Central memory CD8-positive, alpha-beta T cell (primary cell): ENCODE data around the gene HOXA6.
A peak's percentile ranks its signal among the peaks of the same experiment; 100 is the strongest.

Source experiments
- ATAC-seq: fragments of 150-1000 bp; cut with Tn5 transposase; replicated peaks from 2 replicates; pipeline ENCODE4 v1.10.0; 2022; ENCODE audit warnings: mild to moderate bottlenecking, moderate FRiP score, moderate number of reproducible peaks; ENCODE audit not compliant: poor library complexity, severe bottlenecking; ENCODE audit errors: extremely low read depth
- DNase-seq, 2 donors: peaks; one replicate each; pipeline ENCODE4 v3.0.0; 2021; ENCODE audit warnings: low spot score in 2 of 2
- H3K27ac Mint-ChIP-seq: one replicate; pipeline ENCODE4 v1.8.0; 2022; ENCODE audit warnings: low read depth, mild to moderate bottlenecking, moderate library complexity, mixed read lengths
- H3K27me3 Mint-ChIP-seq: one replicate; pipeline ENCODE4 v1.8.0; 2022; ENCODE audit warnings: mixed read lengths
- H3K36me3 Mint-ChIP-seq: one replicate; pipeline ENCODE4 v1.8.0; 2022; ENCODE audit warnings: mild to moderate bottlenecking, moderate library complexity, mixed read lengths; ENCODE audit not compliant: insufficient read depth
- H3K4me1 Mint-ChIP-seq: one replicate; pipeline ENCODE4 v1.8.0; 2022; ENCODE audit warnings: mixed read lengths
- H3K4me3 Mint-ChIP-seq: one replicate; pipeline ENCODE4 v1.8.0; 2022; ENCODE audit warnings: mild to moderate bottlenecking, moderate library complexity, mixed read lengths
- H3K9me3 Mint-ChIP-seq: one replicate; pipeline ENCODE4 v1.8.0; 2022; ENCODE audit warnings: mixed read lengths

The HOXA6 gene

GRCh38 chr7:27152816-27153442, 5.4 kb upstream of the HOXA6 start:
- Mint-ChIP-seq H3K4me1 (peaks cover 47% of the 10 kb centered on the region), H3K36me3 (peaks cover 32% of the 10 kb centered on the region), H3K27me3 (peaks cover 96% of the 10 kb centered on the region), H3K9me3 (no peaks in the 10 kb centered on the region), H3K4me3 (no peak overlapping the region), H3K27ac (no peak overlapping the region)
- DNase-seq (no peak), ATAC-seq (no peak)

- H3K36me3 Mint-ChIP-seq: peaks cover 26% of the 10 kb centered on the region
Measured at GRCh38 chr7:27151931-27152815, 4.6 kb upstream of the HOXA6 start, which contains the start of gene HOXA3. Gene HOXA3, minus strand, starts transcription at chr7:27152583. Its CDS starts 41,943 bp downstream, at chr7:27110640.

GRCh38 chr7:27151341-27151930, 3.9 kb upstream of the HOXA6 start:
- peaks cover 96% of the 10 kb centered on the region for H3K27me3 Mint-ChIP-seq
- peak overlapping the region; percentile 77 for H3K27ac Mint-ChIP-seq
- DNase-seq (no peak), ATAC-seq (no peak)
- H3K36me3 Mint-ChIP-seq: peaks cover 22% of the 10 kb centered on the region
- H3K4me1 Mint-ChIP-seq: peaks cover 44% of the 10 kb centered on the region
- no peaks in the 10 kb centered on the region for H3K9me3 Mint-ChIP-seq
- peak overlapping the region; percentile 82 for H3K4me3 Mint-ChIP-seq

More at GRCh38 chr7:27151931-27152815, 4.6 kb upstream of the HOXA6 start, which contains the start of gene HOXA3:
- no peak for DNase-seq
- H3K27ac Mint-ChIP-seq: peak within 1 kb of the TSS; percentile 77
- peaks cover 96% of the 10 kb centered on the region for H3K27me3 Mint-ChIP-seq
- H3K9me3 Mint-ChIP-seq: no peaks in the 10 kb centered on the region
- peak within 1 kb of the TSS; percentile 82 for H3K4me3 Mint-ChIP-seq
- H3K4me1 Mint-ChIP-seq: peaks cover 44% of the 10 kb centered on the region
- ATAC-seq: no peak

GRCh38 chr7:27150568-27151340, 3.2 kb upstream of the HOXA6 start:
- Mint-ChIP-seq H3K4me1 (peaks cover 43% of the 10 kb centered on the region), H3K4me3 (peak overlapping the region; percentile 82), H3K36me3 (peaks cover 16% of the 10 kb centered on the region), H3K9me3 (no peaks in the 10 kb centered on the region), H3K27me3 (peaks cover 96% of the 10 kb centered on the region), H3K27ac (peak overlapping the region; percentile 77)
- no peak for DNase-seq
- ATAC-seq: peak; percentile 69

GRCh38 chr7:27149842-27150567, 2.4 kb upstream of the HOXA6 start:
- ATAC-seq (no peak), DNase-seq (no peak)
- Mint-ChIP-seq H3K4me3 (peak overlapping the region; percentile 82), H3K36me3 (peaks cover 14% of the 10 kb centered on the region), H3K4me1 (peaks cover 37% of the 10 kb centered on the region), H3K27ac (no peak overlapping the region), H3K27me3 (peaks cover 96% of the 10 kb centered on the region), H3K9me3 (no peaks in the 10 kb centered on the region)

GRCh38 chr7:27148756-27149641, 1.4 kb upstream of the HOXA6 start:
- ATAC-seq (no peak), DNase-seq (no peak)
- H3K4me1 Mint-ChIP-seq: peaks cover 27% of the 10 kb centered on the region
- H3K27ac Mint-ChIP-seq: no peak overlapping the region
- H3K36me3 Mint-ChIP-seq: peaks cover 9% of the 10 kb centered on the region
- H3K9me3 Mint-ChIP-seq: no peaks in the 10 kb centered on the region
- no peak overlapping the region for H3K4me3 Mint-ChIP-seq
- H3K27me3 Mint-ChIP-seq: peaks cover 88% of the 10 kb centered on the region

GRCh38 chr7:27148031-27148755, 619 bp upstream of the HOXA6 start:
- Mint-ChIP-seq H3K4me1 (peaks cover 27% of the 10 kb centered on the region), H3K9me3 (no peaks in the 10 kb centered on the region), H3K27ac (no peak overlapping the region), H3K4me3 (peak overlapping the region; percentile 41), H3K27me3 (peaks cover 80% of the 10 kb centered on the region), H3K36me3 (peaks cover 9% of the 10 kb centered on the region)
- no peak for DNase-seq
- ATAC-seq: no peak

- H3K9me3 Mint-ChIP-seq: no peaks in the 10 kb centered on the region
- DNase-seq (no peak), ATAC-seq (no peak)
- peaks cover 19% of the 10 kb centered on the region for H3K4me1 Mint-ChIP-seq
- H3K36me3 Mint-ChIP-seq: peaks cover 8% of the 10 kb centered on the region
- no peak overlapping the region for H3K27ac Mint-ChIP-seq
- H3K27me3 Mint-ChIP-seq: peaks cover 79% of the 10 kb centered on the region
- H3K4me3 Mint-ChIP-seq: no peak overlapping the region
Measured at GRCh38 chr7:27146491-27147198, 929 bp downstream of the HOXA6 start.

GRCh38 chr7:27145914-27146412, 1.6 kb downstream of the HOXA6 start:
- H3K9me3 Mint-ChIP-seq: no peaks in the 10 kb centered on the region

More at GRCh38 chr7:27145914-27146412, 1.6 kb downstream of the HOXA6 start:
- no peak overlapping the region for H3K27ac Mint-ChIP-seq
- no peak for ATAC-seq
- no peak overlapping the region for H3K4me3 Mint-ChIP-seq
- peaks cover 12% of the 10 kb centered on the region for H3K4me1 Mint-ChIP-seq
- peaks cover 78% of the 10 kb centered on the region for H3K27me3 Mint-ChIP-seq
- peaks cover 2% of the 10 kb centered on the region for H3K36me3 Mint-ChIP-seq
- DNase-seq: no peak
